Activated CD8-positive, alpha-beta memory T cell treated with anti-CD3 and anti-CD28 coated beads, Interleukin-2, amount 50 U/mL, for 48 hours (primary cell): ENCODE data around the gene RMND1.
"Not testable (repeated sequence)": the region's sequence is repeated elsewhere in the genome, so short reads cannot be mapped to it uniquely, and the experiment has no call there.

Source experiments
- DNase-seq: peaks from one replicate; pipeline ENCODE4 v3.0.0-alpha.2; 2020

RMND1 gene

DNA sequence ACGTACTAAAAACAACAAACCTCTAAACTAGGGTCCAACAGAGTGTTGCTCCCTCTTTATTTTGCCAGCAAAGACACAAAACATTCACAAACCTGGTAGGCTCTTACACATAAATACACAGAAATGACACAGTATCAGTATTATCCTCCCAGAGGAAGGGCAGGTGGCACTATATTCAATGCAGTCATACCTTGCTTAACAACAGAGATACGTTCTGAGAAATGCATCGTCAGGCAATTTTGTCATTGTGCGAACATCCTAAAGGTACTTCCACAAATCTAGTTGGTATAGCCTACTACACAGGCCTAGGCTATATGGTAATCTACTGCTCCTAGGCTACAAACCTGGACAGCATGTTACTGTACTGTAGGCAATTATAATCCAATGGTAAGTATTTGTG lies 70.2 kb downstream of the RMND1 start:
- no peak for DNase-seq

DNA sequence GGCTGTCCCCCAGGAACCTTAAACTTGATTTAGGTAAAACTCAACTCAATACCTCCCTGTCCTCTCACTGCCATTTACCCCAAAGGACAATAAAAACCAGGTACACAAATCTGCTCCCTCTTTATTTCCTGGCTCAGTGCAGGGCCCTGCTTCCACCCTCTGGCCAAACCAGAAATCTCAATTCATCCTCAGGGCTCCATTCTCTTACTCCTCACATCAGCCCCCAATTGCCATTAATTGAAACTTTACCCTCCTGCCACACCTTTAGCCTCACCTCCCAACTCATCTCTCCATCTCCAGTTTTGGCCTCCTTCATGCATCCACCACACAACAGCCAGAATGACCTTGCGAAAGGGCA lies 71.1 kb downstream of the RMND1 start:
- no peak for DNase-seq

DNA sequence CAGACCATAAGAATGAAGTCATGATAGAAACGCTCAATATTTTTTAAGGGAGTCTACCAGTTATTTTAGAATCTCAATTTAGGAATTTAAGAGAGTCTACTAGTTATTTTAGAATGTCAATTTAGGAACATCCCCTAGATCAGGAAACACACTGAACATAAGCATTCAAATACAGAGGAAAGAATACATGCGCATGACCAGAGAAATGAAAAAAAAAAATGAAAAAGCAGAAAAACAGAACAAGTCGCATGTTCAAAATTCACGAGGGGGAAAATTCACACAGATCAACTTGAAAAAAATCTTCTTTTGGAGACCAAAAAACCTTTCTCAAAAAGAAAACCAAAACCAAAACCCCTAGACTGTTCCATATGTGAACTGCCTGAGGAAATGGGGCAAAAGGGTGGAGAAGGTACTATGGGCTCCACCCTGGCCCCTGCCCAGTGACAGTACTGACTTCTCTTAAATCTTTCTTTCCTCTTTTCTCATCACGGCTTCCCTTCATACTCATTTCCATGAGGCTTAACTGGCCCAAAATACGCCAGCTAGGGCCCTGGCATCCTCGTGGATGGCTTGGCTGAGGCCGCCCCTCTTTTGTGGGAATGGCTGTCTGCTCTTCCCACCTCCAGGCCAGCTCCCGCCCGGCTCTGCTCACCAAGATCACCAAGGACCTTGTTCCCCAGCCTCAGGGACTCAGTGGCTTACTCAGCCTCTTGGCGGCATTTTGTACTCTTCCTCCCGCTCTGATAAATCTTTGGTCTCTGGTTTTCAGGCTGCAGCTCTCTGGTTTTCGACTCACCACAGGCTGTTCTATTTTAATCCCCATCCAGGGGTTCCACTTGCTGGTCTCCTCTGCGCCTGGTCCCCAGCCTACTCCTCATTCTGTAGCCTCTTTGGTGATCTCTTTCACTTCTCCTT lies 71.7 kb downstream of the RMND1 start:
- no peak for DNase-seq

DNA sequence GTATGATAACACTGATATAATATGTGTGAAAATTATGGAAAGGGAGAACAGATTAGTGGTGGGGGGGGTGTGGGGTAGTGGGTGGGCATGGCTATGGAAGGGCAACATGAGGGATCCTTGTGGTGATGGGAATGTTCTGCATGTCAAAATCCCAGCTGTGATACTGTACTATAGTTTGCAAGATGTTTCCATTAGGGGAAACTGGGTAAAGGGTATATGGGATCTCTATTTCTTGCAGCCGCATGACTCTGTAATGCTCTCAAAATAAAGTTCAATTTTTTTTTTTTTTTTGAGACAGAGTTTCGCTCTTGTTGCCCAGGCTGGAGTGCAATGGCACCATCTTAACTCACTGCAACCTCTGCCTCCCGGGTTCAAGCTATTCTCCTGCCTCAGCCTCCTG lies 74.8 kb downstream of the RMND1 start:
- no peak for DNase-seq

DNA sequence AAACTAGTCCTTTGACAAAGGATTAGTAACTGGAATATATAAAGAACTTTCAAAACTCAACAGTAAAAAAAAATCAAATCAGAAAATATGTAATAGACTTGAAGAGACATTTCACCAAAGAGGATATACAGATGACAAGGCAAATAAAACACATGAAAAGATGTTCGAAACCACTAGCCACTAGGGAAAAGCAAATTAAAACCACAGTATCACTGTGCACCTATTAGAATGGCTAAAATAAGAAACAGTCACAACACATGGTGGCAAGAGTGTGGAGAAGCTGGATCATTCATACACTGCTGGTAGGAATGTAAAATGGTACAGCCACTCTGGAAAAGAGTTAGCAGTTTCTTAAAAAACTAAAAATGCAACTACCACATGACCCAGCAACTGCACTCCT lies 75.5 kb downstream of the RMND1 start:
- DNase-seq = no peak

DNA sequence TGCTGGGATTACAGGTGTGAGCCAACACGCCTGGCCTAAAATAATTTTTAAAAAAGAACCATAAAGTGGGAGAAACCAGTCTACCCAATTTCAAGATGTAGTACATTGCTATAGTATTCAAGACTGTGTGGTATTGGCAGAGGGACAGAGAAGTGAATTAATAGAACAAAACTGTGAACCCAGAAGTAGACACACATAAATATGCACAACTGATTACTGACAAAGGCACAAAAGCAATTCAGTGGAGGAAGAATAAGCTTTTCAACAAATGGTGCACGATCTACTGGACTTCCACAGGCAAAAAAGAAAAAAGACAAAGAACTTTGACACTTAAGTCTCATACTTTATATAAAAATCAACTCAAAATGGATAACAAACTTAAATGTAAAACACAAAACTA lies 76.1 kb downstream of the RMND1 start:
- no peak for DNase-seq

DNA sequence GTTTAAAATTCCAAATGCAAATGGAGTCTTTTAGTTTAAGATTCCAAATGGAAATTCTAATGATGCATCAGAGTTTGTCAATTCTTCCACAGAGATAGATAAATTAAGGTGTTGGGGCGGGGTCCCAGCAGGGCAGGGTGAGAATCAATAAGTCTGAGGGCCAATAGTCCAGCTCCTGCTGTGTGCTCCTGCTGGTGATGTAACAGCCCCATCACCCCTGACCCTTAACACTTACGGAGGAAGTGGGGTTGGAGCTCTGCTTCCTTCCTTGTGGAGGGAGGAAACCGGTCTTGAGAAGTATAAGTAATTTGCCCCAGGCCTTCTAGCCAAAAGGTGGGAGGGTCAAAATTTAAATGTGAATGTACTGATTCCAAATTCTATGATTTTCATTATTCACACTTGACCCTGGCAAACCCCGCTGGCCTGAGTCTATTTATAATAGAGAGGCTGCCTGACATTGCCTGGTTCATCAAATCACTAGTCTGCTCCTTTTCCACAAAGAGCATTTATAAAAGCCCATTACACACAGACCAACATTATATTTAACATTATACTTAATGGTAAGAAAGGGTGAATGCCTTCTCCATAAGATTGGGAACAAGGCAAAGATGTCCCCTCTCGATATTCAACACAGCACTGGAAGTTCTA lies 77.8 kb downstream of the RMND1 start:
- peak; percentile 49 for DNase-seq

DNA sequence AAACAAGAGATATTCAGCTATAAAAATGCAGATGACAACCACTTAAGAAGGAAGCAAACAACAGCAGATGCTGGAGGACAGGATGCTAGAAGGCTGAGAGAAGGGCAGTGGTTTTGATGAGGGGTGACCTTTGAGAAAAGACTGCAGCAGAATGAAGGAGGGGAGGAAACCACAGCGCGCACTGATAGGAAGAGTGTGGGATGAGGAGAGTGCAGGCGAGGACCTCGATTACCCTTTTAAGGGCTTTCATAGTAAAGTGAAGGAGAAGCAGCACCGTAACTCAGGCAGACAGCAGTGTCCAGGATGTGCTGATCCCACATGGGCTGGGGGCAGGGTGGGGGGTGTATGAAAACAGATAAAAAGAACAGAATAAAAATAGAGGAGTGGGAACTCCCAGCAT lies 79.8 kb downstream of the RMND1 start:
- DNase-seq = peak; percentile 52

DNA sequence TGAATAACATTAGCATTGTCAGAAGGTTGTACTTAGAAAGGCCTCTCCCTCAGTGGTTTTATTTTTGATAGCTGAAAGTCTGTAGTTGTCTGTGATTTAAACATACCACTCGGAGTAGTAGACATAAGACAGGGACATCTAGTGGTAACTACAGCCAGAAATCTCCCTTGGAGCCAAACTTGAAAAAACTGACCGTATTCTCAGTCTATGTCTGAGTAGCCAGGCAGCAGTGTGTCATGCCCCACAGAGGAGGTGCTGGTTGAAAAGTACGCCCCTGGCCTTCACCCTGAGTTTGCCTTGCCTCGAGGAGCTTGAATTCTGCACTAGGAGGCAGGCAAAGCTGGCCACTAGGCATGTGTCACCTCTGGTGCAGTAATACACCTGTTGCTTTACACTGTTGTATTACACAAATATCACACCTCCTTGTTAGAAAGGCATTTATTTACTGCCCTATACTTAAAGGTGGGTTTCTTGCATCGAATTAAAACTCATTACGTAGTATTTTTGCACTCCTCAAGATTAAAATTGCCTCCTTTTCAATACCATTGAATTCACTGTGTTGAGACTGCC lies 81.3 kb downstream of the RMND1 start:
- DNase-seq = peak; percentile 39

DNA sequence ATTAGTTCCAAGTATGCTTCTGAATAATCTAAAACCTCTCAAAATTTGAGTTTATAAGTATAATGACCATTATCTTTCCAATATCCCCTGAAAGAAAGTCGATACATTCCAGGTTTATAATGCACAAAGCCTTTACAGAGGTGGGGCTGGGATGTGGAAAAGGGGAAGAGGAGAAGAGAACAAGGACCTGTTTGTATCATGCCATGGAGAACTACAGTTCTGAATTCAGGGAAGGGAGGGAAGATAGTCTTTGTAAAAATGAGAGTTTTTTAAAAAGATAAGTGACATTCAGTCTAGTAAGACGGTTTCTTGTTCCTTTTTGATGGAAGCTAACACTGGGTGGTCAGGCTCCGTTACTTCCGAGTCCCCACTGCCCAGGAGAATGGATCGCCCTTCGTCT lies 86.7 kb downstream of the RMND1 start:
- no peak for DNase-seq

DNA sequence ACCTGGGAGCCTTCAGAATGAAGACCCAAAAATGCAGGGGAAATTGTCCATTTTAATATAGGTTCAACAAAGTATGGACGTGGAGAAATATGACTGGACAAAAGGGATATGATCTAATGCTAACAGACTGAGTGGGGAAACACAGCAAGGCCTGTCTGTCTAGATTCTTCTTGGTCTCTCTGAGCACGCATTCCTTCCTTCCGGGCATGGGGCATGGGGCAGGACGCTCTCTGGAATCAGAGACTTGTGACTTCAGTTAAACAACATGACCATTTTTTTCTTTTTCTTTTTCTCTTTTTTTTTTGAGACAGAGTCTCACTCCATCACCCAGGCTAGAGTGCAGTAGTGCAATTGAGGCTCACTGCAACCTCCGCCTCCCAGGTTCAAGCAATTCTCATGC lies 92.4 kb downstream of the RMND1 start:
- DNase-seq = no peak

DNA sequence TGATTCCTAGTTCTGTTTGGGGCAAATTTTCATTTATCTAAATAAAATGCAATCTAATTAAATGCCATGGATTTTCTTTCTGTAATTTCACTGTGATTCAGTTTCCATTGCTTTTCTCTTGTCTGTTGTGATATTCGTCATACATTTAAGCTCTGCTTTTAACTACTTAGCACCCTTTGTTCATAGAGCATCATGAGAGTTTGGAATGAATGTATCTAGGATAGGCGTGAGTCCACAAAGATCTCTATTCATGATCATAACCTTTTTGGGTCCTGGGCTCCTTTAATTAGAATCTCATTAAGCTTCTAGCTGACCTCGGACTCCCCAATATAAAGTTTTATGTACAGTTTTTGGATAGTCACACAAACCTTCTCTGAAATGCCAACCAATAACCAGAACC lies 93.5 kb downstream of the RMND1 start:
- no peak for DNase-seq

DNA sequence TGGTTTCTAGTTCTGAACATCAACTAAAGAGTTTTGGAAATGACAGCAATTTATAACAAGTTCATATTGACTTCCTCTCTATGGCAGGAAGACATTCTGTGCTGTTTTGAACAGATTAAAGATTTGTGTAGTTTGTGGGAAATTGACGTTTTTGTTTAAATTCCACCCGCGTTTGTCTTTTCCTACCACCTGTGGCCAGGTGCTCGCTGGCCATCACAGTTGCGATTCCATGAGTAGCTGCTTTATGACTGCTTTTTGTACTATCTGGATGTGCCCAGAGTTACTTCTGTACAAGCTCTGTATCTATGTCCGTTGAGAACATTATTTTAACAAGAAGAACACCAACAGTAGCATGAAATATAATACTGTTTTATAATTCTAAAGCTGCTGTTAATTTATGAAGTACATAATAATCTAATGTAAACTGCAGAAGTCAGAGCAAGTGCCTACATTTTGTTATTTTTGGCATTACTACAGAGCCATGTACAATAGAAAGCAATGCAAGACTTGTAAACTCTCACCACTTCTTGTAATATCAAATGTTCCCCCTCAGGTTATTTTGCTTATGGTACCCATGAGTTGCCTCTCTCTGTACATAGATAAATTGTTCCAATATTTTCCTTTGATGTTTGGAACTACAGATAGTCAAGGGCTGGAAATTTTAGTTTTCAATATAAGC lies 94.0 kb downstream of the RMND1 start:
- DNase-seq = no peak

DNA sequence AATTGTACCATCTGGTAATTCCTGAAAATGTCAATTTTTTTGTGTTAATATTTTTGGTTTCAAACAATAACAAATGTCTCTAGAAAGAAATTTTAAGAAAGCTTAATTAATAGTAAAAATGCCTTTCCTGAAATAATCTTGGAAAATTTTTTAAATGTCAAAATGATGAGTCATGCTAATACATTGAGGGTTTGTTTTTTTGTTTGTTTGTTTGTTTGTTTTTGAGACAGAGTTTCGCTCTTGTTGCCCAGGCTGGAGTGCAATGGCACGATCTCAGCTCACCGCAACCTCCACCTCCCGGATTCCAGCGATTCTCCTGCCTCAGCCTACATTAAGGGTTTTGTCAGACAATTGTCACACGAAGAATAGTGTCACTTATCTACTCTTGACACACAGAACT lies 94.9 kb downstream of the RMND1 start:
- DNase-seq = not testable (repeated sequence)
